ENCODE results near the gene TMEM258. TPM values are rescaled to one million over a fixed set of nuclear protein-coding genes. Genes with fewer than 3 reads are reported as not detected.
A peak's percentile ranks its signal among the peaks of the same experiment; 100 is the strongest.

TMEM258 gene
- total and polyA plus RNA-seq, 2 donors (not counting 3 experiments of a cell fraction or from before 2014, with no cell fraction given), result 140 to 534 TPM

GRCh38 chr11:61833471-61833870, 41.1 kb upstream of the TMEM258 start:
- Histone ChIP-seq H3K27me3 (ENCODE audit: control insufficient read depth in 2 of 2, insufficient read depth in 2 of 2, low read length in 2 of 2) (no peaks in the 10 kb centered on the region), H3K4me3 (replicated peaks in 1 of 3; ENCODE audit: insufficient read depth in 1 of 3, low read depth in 1 of 3, low read length in 3 of 3) (no peak overlapping the region), H3K36me3 (ENCODE audit: control insufficient read depth in 2 of 2, extremely low read depth in 1 of 2, insufficient read depth in 2 of 2, low read length in 2 of 2) (peaks cover 3 to 14% of the 10 kb centered on the region in 2 experiments), H3K4me2 (ENCODE audit: insufficient read depth, low read length) (peak overlapping the region; percentile 16), H2AFZ (ENCODE audit: low read depth, low read length) (no peak overlapping the region), H3K27ac (ENCODE audit: insufficient read depth, low read depth, low read length) (peak overlapping the region; percentile 98), H4K20me1 (replicated peaks; ENCODE audit: control insufficient read depth, extremely low read depth, insufficient read depth, low read length) (peaks cover 4% of the 10 kb centered on the region), H3K4me1 (ENCODE audit: control insufficient read depth, extremely low read depth, insufficient read depth, low read length) (peaks cover 60% of the 10 kb centered on the region), H3K9ac (replicated peaks; ENCODE audit: extremely low read depth, insufficient read depth, low read length) (no peak overlapping the region), H3K9me3 (replicated peaks; ENCODE audit: control insufficient read depth, insufficient read depth, low read length) (no peaks in the 10 kb centered on the region), H3K9me1 (replicated peaks; ENCODE audit: control insufficient read depth, extremely low read depth, insufficient read depth, low read length) (no peaks in the 10 kb centered on the region), H3K79me2 (ENCODE audit: control insufficient read depth, insufficient read depth, low read length) (peaks cover 92% of the 10 kb centered on the region)
- no peak for TF ChIP-seq POLR2A (IDR thresholded peaks at IDR 0.05; ENCODE audit: low read depth, low read length)
- no peak for TF ChIP-seq FOS (IDR thresholded peaks at IDR 0.05; ENCODE audit: borderline replicate concordance, insufficient read depth, low read length)
- TF ChIP-seq GATA2 (IDR thresholded peaks at IDR 0.05; ENCODE audit: insufficient read depth, insufficient read length, low read depth, low read length), result no peak
- TF ChIP-seq CTCF (IDR thresholded peaks at IDR 0.05; ENCODE audit: extremely low read depth in 1 of 2, insufficient read depth in 1 of 2, low read depth in 1 of 2, low read length in 2 of 2), result no peak
- no peak for TF ChIP-seq JUN (IDR thresholded peaks at IDR 0.05; ENCODE audit: borderline replicate concordance, insufficient read depth, insufficient read length, low read depth)
- no peak for TF ChIP-seq MYC (IDR thresholded peaks at IDR 0.05; ENCODE audit: low read depth, low read length)
- intact Hi-C loops (cut with micrococcal nuclease) (no loop called here), dilution Hi-C loops (cut with MboI; ENCODE audit: extremely low pct_ligation_motif_present, low sequenced_read_pairs) (no loop called here)
- BruUV-seq (replicated peaks), result no TSS peak
- DNase-seq (ENCODE audit: low read depth, low spot score) (no peak), FAIRE-seq (no peak)
- POLR2A ChIA-PET, result interaction anchor here (0.6 to 2.3 kb wide), 2 partner anchors 19 to 35 kb away, joined by 3 to 10 read pairs; no protein-coding TSS in a partner anchor
- CTCF ChIA-PET, result interaction anchor here (1.7 to 5.7 kb wide), 3 partner anchors 17 to 249 kb away, joined by 4 to 38 read pairs (median 6); partner anchors contain the start of gene FADS1

GRCh38 chr11:61832754-61833153, 40.4 kb upstream of the TMEM258 start:
- H4K20me1 ChIP-seq (replicated peaks; ENCODE audit: control insufficient read depth, extremely low read depth, insufficient read depth, low read length), result peaks cover 4% of the 10 kb centered on the region
- POLR2A ChIA-PET, result no interaction called here
- no peak for FAIRE-seq

More at GRCh38 chr11:61832754-61833153, 40.4 kb upstream of the TMEM258 start:
- H2AFZ ChIP-seq (ENCODE audit: low read depth, low read length), result no peak overlapping the region
- no peak for TF ChIP-seq FOS (IDR thresholded peaks at IDR 0.05; ENCODE audit: borderline replicate concordance, insufficient read depth, low read length)
- no peak for TF ChIP-seq CTCF (IDR thresholded peaks at IDR 0.05; ENCODE audit: extremely low read depth in 1 of 2, insufficient read depth in 1 of 2, low read depth in 1 of 2, low read length in 2 of 2)
- TF ChIP-seq JUN (IDR thresholded peaks at IDR 0.05; ENCODE audit: borderline replicate concordance, insufficient read depth, insufficient read length, low read depth), result no peak
- TF ChIP-seq EZH2 (IDR thresholded peaks at IDR 0.05; ENCODE audit: borderline replicate concordance, low read depth, low read length, severe bottlenecking), result no peak
- no peak for TF ChIP-seq GATA2 (IDR thresholded peaks at IDR 0.05; ENCODE audit: insufficient read depth, insufficient read length, low read depth, low read length)
- no peak for TF ChIP-seq MAX (IDR thresholded peaks at IDR 0.05; ENCODE audit: insufficient read depth, insufficient read length)
- no peak for TF ChIP-seq MYC (IDR thresholded peaks at IDR 0.05; ENCODE audit: low read depth, low read length)
- TF ChIP-seq POLR2A (IDR thresholded peaks at IDR 0.05; ENCODE audit: low read depth, low read length), result no peak
- no peak for TF ChIP-seq POLR2AphosphoS5 (IDR thresholded peaks at IDR 0.05; ENCODE audit: insufficient read depth, low read depth, low read length)
- no peak overlapping the region for H3K27ac ChIP-seq (ENCODE audit: insufficient read depth, low read depth, low read length)
- intact Hi-C loops (cut with micrococcal nuclease) (no loop called here), dilution Hi-C loops (cut with MboI; ENCODE audit: extremely low pct_ligation_motif_present, low sequenced_read_pairs) (no loop called here)
- no peak overlapping the region for H3K4me3 ChIP-seq (replicated peaks in 1 of 3; ENCODE audit: insufficient read depth in 1 of 3, low read depth in 1 of 3, low read length in 3 of 3)
- no peak overlapping the region for H3K9ac ChIP-seq (replicated peaks; ENCODE audit: extremely low read depth, insufficient read depth, low read length)
- CTCF ChIA-PET, result interaction anchor here (2.3 to 5.7 kb wide), 2 partner anchors 16 to 36 kb away, joined by 6 to 38 read pairs; partner anchors contain the start of gene FADS1
- H3K36me3 ChIP-seq (ENCODE audit: control insufficient read depth in 2 of 2, extremely low read depth in 1 of 2, insufficient read depth in 2 of 2, low read length in 2 of 2), result peaks cover 0 to 8% of the 10 kb centered on the region in 2 experiments
- H3K9me1 ChIP-seq (replicated peaks; ENCODE audit: control insufficient read depth, extremely low read depth, insufficient read depth, low read length), result no peaks in the 10 kb centered on the region
- BruUV-seq (replicated peaks), result no TSS peak
- peaks cover 60% of the 10 kb centered on the region for H3K4me1 ChIP-seq (ENCODE audit: control insufficient read depth, extremely low read depth, insufficient read depth, low read length)
- no peaks in the 10 kb centered on the region for H3K27me3 ChIP-seq (ENCODE audit: control insufficient read depth in 2 of 2, insufficient read depth in 2 of 2, low read length in 2 of 2)
- peaks cover 90% of the 10 kb centered on the region for H3K79me2 ChIP-seq (ENCODE audit: control insufficient read depth, insufficient read depth, low read length)
- no peaks in the 10 kb centered on the region for H3K9me3 ChIP-seq (replicated peaks; ENCODE audit: control insufficient read depth, insufficient read depth, low read length)
- no peak for DNase-seq (ENCODE audit: low read depth, low spot score)
- no peak overlapping the region for H3K4me2 ChIP-seq (ENCODE audit: insufficient read depth, low read length)
